Calu3 (cell line): ENCODE results near the gene RBM39. TPM values are rescaled to one million over a fixed set of nuclear protein-coding genes. Genes with fewer than 3 reads are reported as not detected.
"Not testable (repeated sequence)": the region's sequence is repeated elsewhere in the genome, so short reads cannot be mapped to it uniquely, and the experiment has no call there.

ENCODE experiments used
- BruUV-seq: library from RNA; stranded (reverse); fragments of 400-500 nt; replicated peaks from 2 replicates; lab custom pipeline; 2021; lab: Mats Ljungman, UMichigan
- CTCF ChIA-PET: fragments of 300-600 bp; sonication (Branson Sonifier 250); formaldehyde crosslinking; loops from one replicate; lab custom pipeline; 2022; ENCODE audit warnings: antibody characterized with exemption; lab: Charles Lee
- DNase-seq: peaks from one replicate; pipeline ENCODE4 v3.0.0; 2022
- H3K27ac Mint-ChIP-seq: one replicate; pipeline ENCODE4 v1.8.0; 2022; ENCODE audit warnings: mixed read lengths; ENCODE audit not compliant: unreplicated experiment
- H3K27me3 Mint-ChIP-seq: one replicate; pipeline ENCODE4 v1.8.0; 2022; ENCODE audit warnings: mixed read lengths; ENCODE audit not compliant: unreplicated experiment
- H3K36me3 Mint-ChIP-seq: one replicate; pipeline ENCODE4 v1.8.0; 2022; ENCODE audit warnings: mild to moderate bottlenecking, moderate library complexity, mixed read lengths; ENCODE audit not compliant: insufficient read depth, unreplicated experiment
- H3K4me1 Mint-ChIP-seq: one replicate; pipeline ENCODE4 v1.8.0; 2022; ENCODE audit warnings: mild to moderate bottlenecking, low read depth, mixed read lengths; ENCODE audit not compliant: unreplicated experiment
- H3K4me3 Mint-ChIP-seq: one replicate; pipeline ENCODE4 v1.8.0; 2022; ENCODE audit warnings: mild to moderate bottlenecking, low read depth, moderate library complexity, mixed read lengths; ENCODE audit not compliant: unreplicated experiment
- H3K9me3 Mint-ChIP-seq: one replicate; pipeline ENCODE4 v1.8.0; 2022; ENCODE audit warnings: low read depth, mixed read lengths; ENCODE audit not compliant: unreplicated experiment
- CTCF ChIP-seq: fragments of 200-600 bp; IDR thresholded peaks from one replicate; pipeline ENCODE4 v1.8.0; 2022; ENCODE audit warnings: antibody characterized with exemption; ENCODE audit not compliant: unreplicated experiment
- intact Hi-C: fragments of 100-400 bp; cut with micrococcal nuclease; formaldehyde crosslinking; loops from one replicate; pipeline ENCODE4 v1.10.0; 2022; ENCODE audit not compliant: unreplicated experiment
- total RNA-seq: library from RNA; stranded (reverse); gene quantifications from 2 replicates; pipeline ENCODE4 v1.2.3, GENCODE V29; 2022

Gene RBM39
- total RNA-seq, 1 experiment from 2014 or later, result 479 TPM

DNA sequence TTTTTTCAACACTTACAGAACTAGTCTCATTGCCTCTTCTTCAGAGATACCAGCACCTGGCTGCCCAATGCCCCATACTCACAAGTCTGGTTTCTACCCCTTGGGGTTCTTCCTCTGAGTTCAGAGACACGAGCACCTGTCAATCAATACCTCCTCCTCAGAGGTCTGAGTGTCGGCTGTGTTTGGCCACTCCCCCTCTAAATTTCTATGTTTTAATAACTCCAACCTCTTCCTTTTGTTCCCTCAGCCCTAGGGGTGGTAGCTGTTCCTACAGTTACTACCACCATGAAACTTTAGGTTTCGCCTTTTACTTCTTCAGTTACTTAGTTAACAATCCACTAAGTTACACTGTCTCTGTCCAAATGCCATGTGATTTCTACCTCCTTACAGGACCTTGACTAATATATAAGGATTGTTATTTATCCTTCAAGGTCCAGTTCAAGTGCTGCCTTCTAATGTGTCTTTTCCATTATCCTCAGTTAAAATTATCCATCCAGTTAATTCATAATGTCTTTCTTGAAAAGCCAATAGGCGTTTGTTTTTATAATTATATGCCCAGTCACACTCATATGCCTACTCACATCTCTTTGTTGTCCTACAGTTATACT, 15.1 kb upstream of the RBM39 start:
- H3K4me1 Mint-ChIP-seq, result peaks cover 5% of the 10 kb centered on the region
- no peak overlapping the region for H3K27ac Mint-ChIP-seq
- H3K36me3 Mint-ChIP-seq, result no peaks in the 10 kb centered on the region
- intact Hi-C loops, result no loop called here
- H3K4me3 Mint-ChIP-seq, result no peak overlapping the region
- no peaks in the 10 kb centered on the region for H3K9me3 Mint-ChIP-seq
- TF ChIP-seq CTCF, result no peak
- BruUV-seq, result no TSS peak
- H3K27me3 Mint-ChIP-seq, result peaks cover 18% of the 10 kb centered on the region
- CTCF ChIA-PET, result no interaction called here
- no peak for DNase-seq

DNA sequence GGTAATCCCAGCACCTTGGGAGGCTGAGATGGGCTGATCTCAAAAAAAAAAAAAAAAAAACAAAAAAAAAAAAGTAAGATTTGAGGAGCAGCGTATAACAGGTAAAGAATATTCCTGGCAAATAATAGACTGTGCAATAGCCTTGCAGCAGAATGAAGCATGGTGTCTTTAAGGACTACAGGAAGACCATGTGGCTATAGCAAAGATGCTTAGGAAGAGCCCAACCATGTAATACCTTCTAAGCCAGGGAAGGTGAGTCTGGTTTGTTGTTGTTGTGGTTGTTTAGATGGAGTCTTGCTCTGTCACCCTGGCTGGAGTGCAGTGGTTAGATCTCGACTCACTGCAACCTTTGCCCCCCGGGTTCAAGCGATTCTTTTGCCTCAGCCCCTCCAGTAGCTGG, 14.3 kb upstream of the RBM39 start:
- BruUV-seq, result no TSS peak
- Mint-ChIP-seq H3K4me1 (peaks cover 5% of the 10 kb centered on the region), H3K27ac (no peak overlapping the region), H3K4me3 (no peak overlapping the region), H3K9me3 (no peaks in the 10 kb centered on the region), H3K36me3 (no peaks in the 10 kb centered on the region), H3K27me3 (peaks cover 26% of the 10 kb centered on the region)
- no peak for DNase-seq
- TF ChIP-seq CTCF, result no peak
- CTCF ChIA-PET, result no interaction called here
- intact Hi-C loops, result no loop called here

GRCh38 chr20:35750611-35751010, 8.6 kb upstream of the RBM39 start:
- no peak for TF ChIP-seq CTCF
- H3K36me3 Mint-ChIP-seq, result no peaks in the 10 kb centered on the region
- DNase-seq, result no peak
- CTCF ChIA-PET, result interaction anchor here (2.0 kb wide), 1 partner anchor 8 kb away, joined by 9 read pairs; the partner anchor contains the start of gene RBM39
- H3K27ac Mint-ChIP-seq, result no peak overlapping the region
- BruUV-seq, result no TSS peak
- peaks cover 45% of the 10 kb centered on the region for H3K27me3 Mint-ChIP-seq
- H3K4me1 Mint-ChIP-seq, result no peaks in the 10 kb centered on the region
- intact Hi-C loops, result no loop called here
- no peak overlapping the region for H3K4me3 Mint-ChIP-seq
- H3K9me3 Mint-ChIP-seq, result no peaks in the 10 kb centered on the region

DNA sequence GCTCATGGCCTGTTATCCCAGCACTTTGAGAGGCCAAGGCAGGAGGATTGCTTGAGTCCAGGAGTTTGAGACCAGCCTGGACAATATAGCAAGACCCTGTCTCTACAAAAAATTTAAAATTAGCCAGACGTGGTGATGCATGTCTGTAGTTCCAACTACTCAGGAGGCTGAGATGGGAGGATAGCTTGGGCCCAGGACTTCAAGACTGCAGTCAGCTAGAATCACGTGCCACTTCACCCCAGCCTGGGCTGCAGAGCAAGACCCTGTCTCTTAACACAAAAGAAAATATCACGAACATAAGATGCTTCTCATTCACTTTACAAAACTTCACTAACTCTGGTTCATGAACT, 2.4 kb upstream of the RBM39 start:
- H3K27me3 Mint-ChIP-seq, DNase-seq, H3K4me3 Mint-ChIP-seq, BruUV-seq, H3K27ac Mint-ChIP-seq, intact Hi-C loops, H3K9me3 Mint-ChIP-seq: not testable (repeated sequence)
- H3K4me1 Mint-ChIP-seq, result peaks cover 21% of the 10 kb centered on the region
- CTCF ChIA-PET, result interaction anchor here (0.6 kb wide), 1 partner anchor 140 kb away, joined by 3 read pairs; no protein-coding TSS in a partner anchor
- H3K36me3 Mint-ChIP-seq, result peaks cover 40% of the 10 kb centered on the region
